Duodenal mucosa (tissue), 2 donors: ENCODE results near the gene WNT6.

Source experiments
- H3K27ac ChIP-seq: one replicate; pipeline ENCODE4 v1.7.0; 2013; ENCODE audit warnings: low read depth, low read length
- H3K27me3 ChIP-seq, 2 donors: one replicate each; pipeline ENCODE4 v1.7.0; 2013; ENCODE audit warnings: low read length in 2 of 2, control low read depth in 1 of 2; ENCODE audit not compliant: insufficient read depth in 2 of 2, control insufficient read depth in 1 of 2
- H3K36me3 ChIP-seq, 2 donors: one replicate each; pipeline ENCODE4 v1.7.0; 2013; ENCODE audit warnings: low read length in 2 of 2, control low read depth in 1 of 2; ENCODE audit not compliant: insufficient read depth in 2 of 2, control insufficient read depth in 1 of 2
- H3K4me1 ChIP-seq, 2 donors: one replicate each; pipeline ENCODE4 v1.7.0; 2013; ENCODE audit warnings: low read length in 2 of 2, control low read depth in 1 of 2; ENCODE audit not compliant: insufficient read depth in 2 of 2, control insufficient read depth in 1 of 2
- H3K4me3 ChIP-seq, 2 donors: one replicate each; pipeline ENCODE4 v1.7.0; 2013; ENCODE audit warnings: low read length in 2 of 2, low read depth in 1 of 2
- H3K9ac ChIP-seq, 2 donors: one replicate each; pipeline ENCODE4 v1.7.0; 2013; ENCODE audit warnings: low read length in 2 of 2, low read depth in 1 of 2
- H3K9me3 ChIP-seq, 2 donors: one replicate each; pipeline ENCODE4 v1.7.0; 2013; ENCODE audit warnings: low read length in 2 of 2, control low read depth in 1 of 2; ENCODE audit not compliant: control insufficient read depth in 1 of 2

WNT6 gene

GRCh38 chr2:218883491-218884490 lies 24.2 kb downstream of the WNT6 start:
- Histone ChIP-seq H3K27ac (no peak overlapping the region), H3K4me3 (peak overlapping the region in 1 of 2 donors; percentile 43), H3K9me3 (no peaks in the 10 kb centered on the region), H3K27me3 (peaks cover 48 to 50% of the 10 kb centered on the region in 2 donors), H3K4me1 (peaks cover 5 to 29% of the 10 kb centered on the region in 2 donors), H3K36me3 (no peaks in the 10 kb centered on the region), H3K9ac (no peak overlapping the region)

- no peaks in the 10 kb centered on the region for H3K9me3 ChIP-seq
- peaks cover 5 to 24% of the 10 kb centered on the region in 2 donors for H3K4me1 ChIP-seq
- H3K4me3 ChIP-seq, result no peak overlapping the region
- H3K36me3 ChIP-seq, result no peaks in the 10 kb centered on the region
- H3K27ac ChIP-seq, result no peak overlapping the region
- H3K27me3 ChIP-seq, result peaks cover 43 to 45% of the 10 kb centered on the region in 2 donors
- no peak overlapping the region for H3K9ac ChIP-seq
These were observed 24.9 kb downstream of the WNT6 start for GRCh38 chr2:218884519-218884918.

DNA sequence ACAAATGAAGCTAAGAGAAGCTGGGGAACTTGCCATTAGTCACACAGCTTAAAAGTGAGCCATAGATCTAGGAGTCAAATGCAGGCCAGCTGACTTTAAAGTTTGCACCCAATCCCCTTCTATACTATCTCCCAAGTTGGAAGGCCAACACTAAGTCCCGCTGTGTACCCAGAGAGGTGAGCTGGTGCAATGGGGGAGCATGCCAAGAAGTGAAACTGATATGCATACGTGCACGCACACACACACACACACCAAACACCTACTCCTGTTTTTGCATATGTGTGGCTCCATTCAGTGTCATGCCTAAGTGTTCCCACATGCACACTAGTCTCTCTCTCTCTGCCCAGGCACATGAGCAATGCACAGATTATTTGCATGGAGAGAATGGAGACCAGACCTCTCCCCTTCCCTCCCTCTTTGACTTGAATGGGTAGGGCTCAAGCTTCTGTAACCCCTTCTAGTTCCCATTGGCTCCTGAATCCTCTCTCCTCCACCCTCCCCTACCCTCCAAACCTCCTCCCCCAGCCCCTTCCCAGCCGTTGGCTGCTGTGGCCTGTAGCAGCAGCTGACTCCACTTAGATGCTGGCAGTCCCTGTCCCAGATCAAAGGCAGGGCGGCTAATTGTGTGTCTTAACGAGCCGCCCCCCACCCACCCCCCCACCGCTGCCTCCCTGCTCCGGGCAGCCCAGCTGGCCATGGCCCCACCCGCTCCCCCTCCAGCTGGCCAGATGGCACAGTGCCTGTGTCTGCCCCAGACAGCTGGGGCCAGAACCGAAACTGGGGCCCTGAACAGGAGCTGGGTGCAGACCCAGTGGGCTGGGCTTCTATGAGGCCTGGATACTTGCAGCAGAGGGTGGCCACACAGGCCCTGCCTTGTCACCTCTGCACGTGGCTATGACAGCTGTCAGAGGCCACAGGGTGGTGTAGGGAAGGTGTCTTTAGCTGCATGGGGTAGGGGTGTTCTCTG lies 26.7 kb downstream of the WNT6 start:
- H3K27me3 ChIP-seq, result peaks cover 28 to 31% of the 10 kb centered on the region in 2 donors
- peaks cover 5 to 16% of the 10 kb centered on the region in 2 donors for H3K4me1 ChIP-seq
- no peak overlapping the region for H3K9ac ChIP-seq
- no peaks in the 10 kb centered on the region for H3K9me3 ChIP-seq
- H3K4me3 ChIP-seq, result peak overlapping the region in 1 of 2 donors; percentile 2
- no peaks in the 10 kb centered on the region for H3K36me3 ChIP-seq
- no peak overlapping the region for H3K27ac ChIP-seq

DNA sequence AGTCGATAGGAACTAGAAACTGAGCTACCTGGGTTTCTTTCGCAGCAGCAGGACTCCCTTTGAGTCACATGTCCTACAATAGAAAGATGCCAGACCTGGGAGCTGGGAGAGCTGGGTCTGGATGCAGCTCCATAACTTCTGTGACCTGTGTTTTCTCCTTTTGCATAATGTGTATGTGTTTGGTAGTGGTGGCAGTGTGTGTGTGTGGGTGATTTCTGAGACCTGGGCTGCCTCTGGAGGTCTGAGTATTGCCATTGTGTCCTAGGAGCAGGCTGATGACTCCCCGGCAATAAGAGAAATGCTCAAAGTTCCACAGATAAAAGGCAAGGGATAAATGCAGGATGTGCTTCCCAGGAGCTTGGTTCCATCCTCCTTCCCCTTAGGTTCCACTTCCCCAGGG lies 27.5 kb downstream of the WNT6 start:
- H3K36me3 ChIP-seq, result no peaks in the 10 kb centered on the region

GRCh38 chr2:218888341-218888740 lies 28.7 kb downstream of the WNT6 start:
- H3K4me3 ChIP-seq, result no peak overlapping the region
- H3K9ac ChIP-seq, result no peak overlapping the region
- peaks cover 12 to 21% of the 10 kb centered on the region in 2 donors for H3K27me3 ChIP-seq
- H3K36me3 ChIP-seq, result no peaks in the 10 kb centered on the region
- H3K9me3 ChIP-seq, result no peaks in the 10 kb centered on the region
- peaks cover 5 to 15% of the 10 kb centered on the region in 2 donors for H3K4me1 ChIP-seq
- H3K27ac ChIP-seq, result no peak overlapping the region

More for the DNA sequence above, 27.5 kb downstream of the WNT6 start:
- Histone ChIP-seq H3K27me3 (peaks cover 20 to 26% of the 10 kb centered on the region in 2 donors), H3K9me3 (no peaks in the 10 kb centered on the region), H3K4me3 (no peak overlapping the region), H3K9ac (no peak overlapping the region), H3K27ac (no peak overlapping the region), H3K4me1 (peaks cover 5 to 16% of the 10 kb centered on the region in 2 donors)

DNA sequence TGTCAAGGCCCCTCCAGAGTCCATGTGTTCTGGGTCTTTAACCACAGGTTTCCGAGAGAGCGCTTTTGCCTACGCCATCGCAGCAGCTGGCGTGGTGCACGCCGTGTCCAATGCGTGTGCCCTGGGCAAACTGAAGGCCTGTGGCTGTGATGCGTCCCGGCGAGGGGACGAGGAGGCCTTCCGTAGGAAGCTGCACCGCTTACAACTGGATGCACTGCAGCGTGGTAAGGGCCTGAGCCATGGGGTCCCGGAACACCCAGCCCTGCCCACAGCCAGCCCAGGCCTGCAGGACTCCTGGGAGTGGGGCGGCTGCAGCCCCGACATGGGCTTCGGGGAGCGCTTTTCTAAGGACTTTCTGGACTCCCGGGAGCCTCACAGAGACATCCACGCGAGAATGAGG lies 30.3 kb downstream of the WNT6 start:
- H3K27me3 ChIP-seq, result peaks cover 20 to 22% of the 10 kb centered on the region in 2 donors
- no peak overlapping the region for H3K9ac ChIP-seq
- no peaks in the 10 kb centered on the region for H3K36me3 ChIP-seq
- H3K27ac ChIP-seq, result no peak overlapping the region
- no peak overlapping the region for H3K4me3 ChIP-seq
- H3K9me3 ChIP-seq, result no peaks in the 10 kb centered on the region
- peaks cover 21 to 26% of the 10 kb centered on the region in 2 donors for H3K4me1 ChIP-seq

DNA sequence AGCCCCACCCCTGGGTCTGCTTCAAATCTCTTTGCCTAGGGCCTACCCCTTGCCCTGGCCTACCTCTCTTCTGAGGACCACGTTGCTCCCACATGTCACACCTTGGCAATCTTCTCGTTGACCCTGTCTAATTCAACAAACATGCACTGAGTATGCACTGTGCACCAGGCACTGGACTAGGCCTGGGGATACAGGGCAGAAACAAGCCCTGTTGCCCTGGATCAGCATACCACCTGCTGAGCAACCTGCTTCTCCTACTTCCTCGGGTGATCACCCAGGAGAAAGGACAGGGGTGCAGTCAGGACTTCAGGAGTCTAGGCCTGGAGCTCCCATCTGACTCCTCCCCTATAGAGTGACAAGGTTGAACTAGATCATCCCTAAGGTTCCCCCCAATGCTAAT lies 30.8 kb downstream of the WNT6 start:
- Histone ChIP-seq H3K9me3 (no peaks in the 10 kb centered on the region), H3K4me1 (peaks cover 22 to 30% of the 10 kb centered on the region in 2 donors), H3K27me3 (peaks cover 24 to 26% of the 10 kb centered on the region in 2 donors), H3K36me3 (no peaks in the 10 kb centered on the region), H3K9ac (no peak overlapping the region), H3K27ac (no peak overlapping the region), H3K4me3 (no peak overlapping the region)

GRCh38 chr2:218891275-218892135 lies 31.9 kb downstream of the WNT6 start:
- Histone ChIP-seq H3K9me3 (no peaks in the 10 kb centered on the region), H3K4me1 (peaks cover 33 to 42% of the 10 kb centered on the region in 2 donors), H3K4me3 (no peak overlapping the region), H3K27ac (no peak overlapping the region), H3K27me3 (peaks cover 30 to 34% of the 10 kb centered on the region in 2 donors), H3K36me3 (no peaks in the 10 kb centered on the region), H3K9ac (no peak overlapping the region)

DNA sequence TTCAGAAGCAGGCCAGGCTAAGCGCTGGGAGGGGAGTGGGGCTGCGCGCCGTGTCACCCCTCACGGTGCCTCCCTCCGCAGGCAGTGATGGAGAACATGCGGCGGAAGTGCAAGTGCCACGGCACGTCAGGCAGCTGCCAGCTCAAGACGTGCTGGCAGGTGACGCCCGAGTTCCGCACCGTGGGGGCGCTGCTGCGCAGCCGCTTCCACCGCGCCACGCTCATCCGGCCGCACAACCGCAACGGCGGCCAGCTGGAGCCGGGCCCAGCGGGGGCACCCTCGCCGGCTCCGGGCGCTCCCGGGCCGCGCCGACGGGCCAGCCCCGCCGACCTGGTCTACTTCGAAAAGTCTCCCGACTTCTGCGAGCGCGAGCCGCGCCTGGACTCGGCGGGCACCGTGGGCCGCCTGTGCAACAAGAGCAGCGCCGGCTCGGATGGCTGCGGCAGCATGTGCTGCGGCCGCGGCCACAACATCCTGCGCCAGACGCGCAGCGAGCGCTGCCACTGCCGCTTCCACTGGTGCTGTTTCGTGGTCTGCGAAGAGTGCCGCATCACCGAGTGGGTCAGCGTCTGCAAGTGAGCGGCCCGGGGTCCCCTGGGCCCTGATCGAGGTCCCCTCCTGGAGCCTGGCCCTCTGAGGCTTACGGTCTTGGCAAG lies 33.2 kb downstream of the WNT6 start:
- peaks cover 43 to 52% of the 10 kb centered on the region in 2 donors for H3K4me1 ChIP-seq
- H3K27ac ChIP-seq, result peak overlapping the region; percentile 36
- H3K4me3 ChIP-seq, result peak overlapping the region; percentile 46 to 54
- H3K9me3 ChIP-seq, result no peaks in the 10 kb centered on the region
- H3K9ac ChIP-seq, result peak overlapping the region in 1 of 2 donors; percentile 20
- no peaks in the 10 kb centered on the region for H3K36me3 ChIP-seq
- peaks cover 42 to 48% of the 10 kb centered on the region in 2 donors for H3K27me3 ChIP-seq
